NCI-H146 treated with DMSO at 0.1 percent for 48 hours (cell line): Measurements from ENCODE around the gene CPA2.
"Not testable (repeated sequence)": the region's sequence is repeated elsewhere in the genome, so short reads cannot be mapped to it uniquely, and the experiment has no call there.

ENCODE experiments used
- DNase-seq: peaks from one replicate; lab custom pipeline; 2025; ENCODE audit not compliant: unreplicated experiment; lab: John Stamatoyannopoulos, UW

Gene CPA2

DNA sequence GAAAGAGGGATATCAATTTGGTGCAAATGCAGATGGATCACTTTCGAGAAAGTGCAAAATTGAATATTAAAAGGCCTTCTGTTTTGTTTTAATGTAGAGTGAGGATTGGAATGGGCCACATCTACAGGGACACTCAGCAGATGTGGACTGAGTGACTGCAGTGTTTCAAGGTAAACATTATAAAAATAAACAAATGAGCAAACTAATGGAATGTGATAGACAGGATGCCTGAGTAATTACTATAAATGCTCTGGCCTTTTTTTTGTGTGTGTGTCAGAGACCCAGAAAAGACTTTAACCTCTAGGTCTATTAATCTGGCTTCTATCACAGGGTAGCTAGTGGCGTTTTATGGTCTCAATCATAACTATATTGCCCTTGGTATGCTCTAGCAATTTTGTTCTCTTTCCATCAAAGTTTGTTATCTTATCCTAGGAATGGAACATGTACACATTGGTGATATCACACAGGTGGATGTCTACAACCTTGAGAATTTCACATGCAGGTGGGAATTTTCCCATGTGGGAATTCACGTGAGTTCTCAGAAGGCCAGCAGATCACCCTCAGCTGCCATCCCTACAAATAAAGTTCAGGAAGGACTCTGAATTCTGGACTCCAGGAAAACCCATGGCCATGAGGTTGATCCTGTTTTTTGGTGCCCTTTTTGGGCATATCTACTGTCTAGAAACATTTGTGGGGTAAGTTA, at the start of gene CPA2:
Gene CPA2 (plus strand): TSS at position 606 of the 703 bp plus-strand sequence. CDS start 19 bp downstream, at position 625.
- DNase-seq, result no peak

DNA sequence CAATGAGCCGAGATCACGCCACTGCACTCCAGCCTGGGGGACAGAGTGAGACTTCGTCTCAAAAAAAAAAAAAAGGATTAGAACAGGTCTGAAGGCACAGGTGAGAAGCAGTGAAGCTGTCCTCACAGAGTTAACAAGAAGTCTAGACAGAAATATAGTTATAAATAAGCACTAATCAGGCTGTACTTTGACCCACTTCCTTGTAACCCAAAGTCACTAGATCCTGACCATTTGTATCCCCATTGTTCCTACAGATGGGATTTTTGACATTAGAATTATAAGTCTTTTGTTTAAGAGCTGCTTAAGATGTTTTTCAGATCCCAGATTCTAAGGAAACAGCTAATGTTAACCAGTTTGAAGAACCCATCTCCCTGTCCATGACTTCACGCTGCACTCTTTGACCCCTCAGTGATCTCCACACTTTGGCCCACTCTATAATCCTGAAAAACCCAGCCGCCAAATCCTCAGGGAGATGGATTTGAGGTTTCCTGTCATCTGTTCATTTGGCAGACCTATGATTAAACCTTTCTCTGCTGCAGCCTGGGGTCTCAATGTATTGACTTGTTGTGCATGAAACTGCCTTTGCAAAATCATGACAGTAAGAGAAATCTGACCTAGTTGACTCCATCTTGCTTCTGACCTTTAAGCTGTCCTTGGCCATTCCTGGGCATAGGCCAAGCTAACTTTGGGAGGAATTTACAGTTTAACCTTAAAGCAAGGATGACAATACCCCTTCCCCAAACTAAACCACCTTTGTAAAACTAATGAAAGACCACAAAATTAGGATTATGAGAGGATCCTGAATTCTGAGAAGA, 47.6 kb upstream of the CPA2 start:
- no peak for DNase-seq

DNA sequence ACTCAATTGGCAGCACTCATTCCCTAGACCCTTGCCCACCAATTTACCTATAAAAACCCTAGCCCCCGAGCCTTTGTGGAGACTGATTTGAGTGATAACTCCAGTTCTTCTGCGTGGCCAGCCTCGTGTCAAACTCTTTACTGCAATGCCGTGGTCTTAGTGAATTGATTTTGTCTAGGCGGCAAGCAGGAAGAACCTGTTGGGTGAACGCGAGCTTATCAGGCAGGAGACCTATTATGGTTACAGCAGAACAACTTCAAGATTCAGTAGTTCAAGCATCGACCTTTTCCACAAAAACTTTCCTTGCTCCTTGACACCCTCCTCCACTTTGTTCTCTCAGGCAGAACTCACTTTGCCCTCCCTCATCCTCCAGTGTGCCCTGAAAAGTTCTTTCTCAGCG, 46.8 kb upstream of the CPA2 start:
- DNase-seq, result no peak

DNA sequence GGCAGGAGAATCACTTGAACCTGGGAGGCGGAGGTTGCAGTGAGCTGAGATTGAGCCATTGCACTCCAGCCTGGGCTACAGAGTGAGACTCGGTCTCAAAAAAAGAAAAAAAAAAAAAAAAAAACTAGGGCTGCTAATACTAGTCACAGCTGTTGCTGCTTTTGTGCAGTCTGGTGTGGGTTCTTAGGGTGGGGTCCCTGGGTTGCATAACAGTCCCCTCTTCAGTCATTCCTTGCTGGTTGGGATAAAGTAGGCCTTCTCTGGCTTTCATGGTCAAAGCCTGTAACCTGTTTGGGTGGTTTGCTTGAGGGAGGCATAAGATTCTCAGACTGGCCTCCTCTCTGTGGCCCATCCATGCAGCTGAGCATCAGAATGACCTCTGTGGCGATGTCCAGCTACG, 44.9 kb upstream of the CPA2 start:
- no peak for DNase-seq

DNA sequence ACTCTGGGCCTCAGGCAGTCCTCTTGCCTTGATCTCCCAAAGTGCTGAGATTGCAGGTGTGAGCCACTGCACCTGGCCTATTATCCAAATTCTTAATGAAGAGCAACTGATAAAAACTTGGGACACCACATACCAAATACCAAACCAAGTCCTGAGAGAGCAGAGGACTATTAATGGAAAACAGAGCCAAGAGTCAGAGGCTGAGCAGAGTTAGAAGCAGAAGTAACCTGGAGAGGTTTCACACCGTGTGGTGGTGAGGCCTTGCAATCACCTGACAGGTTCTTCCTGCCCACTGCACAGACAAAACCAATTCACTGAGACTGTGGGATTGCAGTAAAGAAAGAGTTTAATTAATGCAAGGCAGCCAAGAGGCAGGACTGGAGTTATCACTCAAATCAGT, 43.0 kb upstream of the CPA2 start:
- DNase-seq, result no peak

DNA sequence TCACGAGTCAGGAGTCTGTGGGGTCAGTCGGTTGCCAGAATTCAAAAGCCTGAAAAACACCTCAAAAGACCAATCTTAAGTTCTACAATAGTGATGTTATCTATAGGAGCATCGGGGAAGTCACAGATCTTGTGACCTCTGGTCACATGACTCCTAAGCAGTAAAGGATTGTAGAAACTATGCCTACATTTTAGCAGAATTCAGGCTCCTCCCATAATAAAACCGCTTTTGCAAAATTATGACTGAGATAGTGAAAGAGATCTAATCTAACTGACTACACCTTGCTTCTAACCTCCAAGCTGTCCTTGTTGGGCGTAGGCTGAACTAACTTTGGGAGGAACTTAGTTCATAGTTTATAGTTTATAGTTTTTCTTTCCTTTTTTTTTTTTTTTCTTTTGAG, 42.5 kb upstream of the CPA2 start:
- DNase-seq, result no peak

DNA sequence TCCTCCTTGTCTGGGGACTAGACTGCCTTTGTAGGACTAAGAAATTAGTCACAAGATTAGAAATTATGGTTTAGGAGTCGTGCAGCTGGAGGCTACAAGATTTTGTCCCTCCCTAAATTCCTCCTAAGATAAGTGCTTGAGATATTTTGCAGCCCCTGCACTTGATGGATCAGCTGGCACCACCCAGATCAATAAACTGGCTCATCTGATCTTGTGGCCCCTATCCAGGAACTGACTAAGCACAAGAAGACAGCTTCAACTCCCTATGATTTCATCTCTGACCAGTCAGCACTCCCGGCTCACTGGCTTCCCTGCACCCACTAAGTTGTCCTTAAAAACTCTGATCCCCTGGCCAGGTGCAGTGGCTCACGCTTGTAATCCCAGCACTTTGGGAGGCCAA, 41.7 kb upstream of the CPA2 start:
- DNase-seq, result not testable (repeated sequence)

DNA sequence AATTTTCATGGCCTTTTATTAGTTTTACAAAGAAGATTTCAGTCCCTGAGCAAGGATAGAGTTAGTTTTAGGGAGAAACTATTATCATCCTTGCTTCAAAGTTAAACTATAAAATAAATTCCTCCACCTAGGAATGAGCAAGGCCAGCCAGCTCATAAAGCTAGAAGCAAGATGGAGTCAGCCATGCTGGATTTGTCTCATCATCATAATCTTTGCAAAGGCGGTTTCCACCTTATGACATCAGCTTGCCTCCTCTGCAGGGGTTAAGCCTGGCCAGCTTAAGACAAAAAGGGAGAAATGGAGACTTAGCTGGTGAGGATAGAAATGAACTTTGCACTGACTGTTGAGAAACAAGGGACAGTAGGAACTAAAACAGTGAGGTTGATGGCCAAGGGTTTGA, 40.3 kb upstream of the CPA2 start:
- DNase-seq, result no peak

DNA sequence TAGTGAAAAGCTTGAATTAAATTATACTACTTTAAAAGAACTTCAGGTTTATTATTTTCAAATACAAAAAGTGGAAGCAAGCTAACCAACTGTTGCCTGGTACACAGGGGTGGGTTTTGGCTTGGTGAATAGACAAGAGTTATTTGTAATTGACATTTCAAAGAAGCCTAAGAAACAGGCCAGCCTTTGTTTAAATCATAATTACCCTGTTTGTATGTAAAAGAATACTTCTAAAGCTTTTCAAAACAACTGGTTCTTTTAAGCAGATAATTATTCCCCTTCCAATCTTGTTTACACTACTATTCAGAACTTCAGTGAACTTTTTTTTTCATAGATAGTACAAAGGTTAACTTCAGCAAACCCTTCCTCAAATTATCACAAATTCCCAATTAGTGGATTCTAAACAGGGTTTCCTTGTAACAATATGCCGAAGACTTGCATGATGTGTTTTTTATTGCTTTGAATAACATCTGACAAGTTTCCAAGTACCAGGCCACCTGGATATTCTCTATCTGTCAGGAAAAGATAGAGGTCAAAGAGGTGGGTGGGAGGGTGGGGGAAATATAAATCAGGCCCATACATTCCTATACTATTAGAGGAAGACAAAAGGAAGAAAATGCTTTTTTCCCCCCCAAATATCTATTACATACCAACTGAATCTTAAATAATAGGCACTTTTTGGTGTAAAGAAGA, 38.6 kb upstream of the CPA2 start:
- no peak for DNase-seq

DNA sequence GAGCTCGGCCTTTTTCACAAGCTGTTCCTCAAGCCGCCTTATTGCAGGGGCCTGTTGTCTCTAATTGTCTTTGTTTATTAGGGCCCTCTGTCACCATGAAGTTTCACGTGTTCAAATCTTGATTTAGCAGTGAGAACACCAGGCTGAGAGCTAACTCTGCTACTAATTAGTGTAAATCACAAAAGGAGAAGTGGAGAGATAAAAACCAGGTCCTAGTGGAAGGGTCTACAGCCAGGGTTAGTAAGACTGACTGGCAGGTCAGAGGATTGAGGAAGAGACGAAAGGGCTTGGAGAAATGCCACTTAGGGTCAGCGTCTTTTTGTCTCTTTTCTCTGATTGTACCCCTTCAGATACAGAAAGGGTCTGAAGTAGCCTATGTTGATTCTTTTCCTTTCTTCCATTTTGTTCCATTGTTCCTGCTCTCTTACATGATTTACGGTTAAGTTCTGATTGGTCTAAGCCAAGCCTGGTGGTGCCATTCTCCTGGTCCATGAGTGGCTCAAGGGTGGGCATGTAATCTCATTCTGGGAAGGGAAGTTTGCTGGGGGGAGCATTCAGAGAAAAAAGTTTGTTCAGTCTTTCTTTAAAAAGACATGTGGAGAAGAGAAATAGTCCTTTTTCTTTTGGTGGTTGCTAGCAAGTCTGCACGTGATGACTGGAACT, 37.7 kb upstream of the CPA2 start:
- DNase-seq, result no peak

DNA sequence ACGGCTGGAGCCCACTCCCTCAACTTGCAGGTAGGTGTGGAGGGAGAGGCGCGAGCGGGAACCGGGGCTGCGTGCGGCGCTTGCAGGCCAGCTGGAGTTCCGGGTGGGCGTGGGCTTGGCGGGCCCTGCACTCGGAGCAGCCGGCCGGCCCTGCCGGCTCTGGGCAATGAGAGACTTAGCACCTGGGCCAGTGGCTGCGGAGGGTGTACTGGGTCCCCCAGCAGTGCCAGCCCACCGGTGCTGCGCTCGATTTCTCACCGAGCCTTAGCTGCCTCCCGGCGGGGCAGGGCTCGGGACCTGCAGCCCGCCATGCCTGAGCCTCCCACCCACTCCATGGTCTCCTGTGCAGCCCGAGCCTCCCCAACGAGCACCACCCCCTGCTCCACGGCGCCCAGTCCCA, 36.7 kb upstream of the CPA2 start:
- DNase-seq, result not testable (repeated sequence)

DNA sequence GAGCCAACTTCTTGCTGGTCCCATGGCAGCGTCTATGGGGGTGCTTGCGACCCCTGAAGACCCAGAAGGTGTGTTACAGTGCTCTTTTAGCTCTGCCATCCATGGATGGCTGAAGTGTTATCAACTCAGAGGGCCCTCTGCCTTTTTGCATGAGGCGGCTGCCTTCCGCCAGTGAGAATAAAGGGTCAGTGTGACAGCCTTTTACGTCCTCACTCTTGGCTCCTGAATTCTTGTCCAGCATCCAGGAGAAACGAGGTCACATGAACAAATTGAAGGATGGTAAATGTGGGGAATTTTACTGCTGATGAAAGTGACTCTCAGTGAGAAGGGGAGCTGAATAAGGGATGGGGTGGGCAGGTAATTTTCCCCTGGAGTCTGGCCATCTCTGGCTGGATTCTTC, 34.9 kb upstream of the CPA2 start:
- no peak for DNase-seq

DNA sequence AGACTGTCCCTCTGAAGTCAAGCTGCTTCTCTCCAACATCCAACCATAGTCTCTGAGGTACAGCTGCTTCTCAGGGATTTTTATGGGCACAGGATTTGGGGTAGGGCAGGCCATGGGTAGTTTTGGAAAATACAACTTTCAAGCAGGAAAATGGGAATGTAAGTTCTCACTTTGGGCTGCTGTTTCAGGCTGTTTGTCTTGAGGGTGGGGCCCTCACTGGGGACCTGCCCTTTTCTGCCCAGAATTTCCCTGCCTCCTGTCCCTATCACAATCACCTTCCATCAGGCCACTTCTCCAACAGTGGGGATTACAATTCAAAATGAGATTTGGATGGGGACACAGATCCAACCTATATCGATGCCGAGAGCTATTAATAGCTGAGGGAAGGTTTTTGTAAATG, 34.5 kb upstream of the CPA2 start:
- no peak for DNase-seq

DNA sequence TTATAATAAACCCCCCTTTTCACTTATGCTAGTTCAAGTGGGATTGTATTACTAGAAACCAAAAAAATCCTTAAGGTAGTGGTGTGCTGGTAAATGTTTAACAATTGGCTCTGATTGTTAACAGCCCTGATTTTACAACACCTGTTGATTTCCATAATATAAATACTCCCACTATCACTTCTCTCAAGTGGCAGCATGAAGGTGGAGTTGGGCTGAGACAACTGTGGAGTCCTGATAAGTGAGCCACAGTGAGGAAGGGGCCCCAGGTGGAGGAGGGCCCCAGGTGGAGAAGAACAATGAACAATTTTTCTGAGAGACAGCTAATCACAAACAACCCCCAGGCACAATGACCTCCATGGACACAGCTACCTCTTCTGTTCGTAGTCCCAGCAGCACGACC, 32.6 kb upstream of the CPA2 start:
- no peak for DNase-seq

DNA sequence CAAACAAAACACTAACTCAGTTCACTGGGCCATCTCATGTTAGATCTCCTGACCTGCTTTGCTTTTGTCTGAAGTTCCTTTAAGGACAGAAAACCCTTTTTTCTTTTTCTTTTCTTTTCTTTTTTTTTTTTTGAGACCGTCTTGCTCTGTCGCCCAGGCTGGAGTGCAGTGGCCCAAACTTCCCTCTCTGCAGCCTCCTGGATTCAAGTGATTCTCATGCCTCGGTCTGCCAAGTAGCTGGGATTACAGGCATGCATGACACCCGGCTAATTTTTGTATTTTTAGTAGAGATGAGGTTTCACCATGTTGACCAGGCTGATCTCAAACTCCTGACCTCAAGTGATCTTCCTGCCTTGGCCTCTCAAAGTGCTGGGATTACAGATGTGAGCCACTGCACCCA, 30.3 kb upstream of the CPA2 start:
- not testable (repeated sequence) for DNase-seq

DNA sequence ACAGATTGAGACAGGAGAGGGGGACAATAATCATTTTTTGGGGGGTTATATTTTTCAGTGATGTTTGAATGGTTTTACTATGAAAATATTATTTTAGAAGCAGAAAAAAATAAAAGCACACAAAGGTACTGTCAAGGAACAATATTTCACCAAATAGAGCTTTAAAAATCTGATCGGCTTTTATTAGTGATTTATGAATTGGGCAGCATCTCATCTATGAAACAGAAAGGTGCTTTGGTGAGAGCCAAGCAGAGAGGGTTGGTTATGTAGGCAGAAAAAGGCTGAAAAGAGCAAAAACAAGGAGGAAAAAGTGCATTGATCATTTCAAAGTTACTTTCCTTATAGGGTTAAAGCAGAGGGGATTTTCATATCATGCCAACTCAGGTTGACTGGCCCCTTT, 26.4 kb upstream of the CPA2 start:
- no peak for DNase-seq

DNA sequence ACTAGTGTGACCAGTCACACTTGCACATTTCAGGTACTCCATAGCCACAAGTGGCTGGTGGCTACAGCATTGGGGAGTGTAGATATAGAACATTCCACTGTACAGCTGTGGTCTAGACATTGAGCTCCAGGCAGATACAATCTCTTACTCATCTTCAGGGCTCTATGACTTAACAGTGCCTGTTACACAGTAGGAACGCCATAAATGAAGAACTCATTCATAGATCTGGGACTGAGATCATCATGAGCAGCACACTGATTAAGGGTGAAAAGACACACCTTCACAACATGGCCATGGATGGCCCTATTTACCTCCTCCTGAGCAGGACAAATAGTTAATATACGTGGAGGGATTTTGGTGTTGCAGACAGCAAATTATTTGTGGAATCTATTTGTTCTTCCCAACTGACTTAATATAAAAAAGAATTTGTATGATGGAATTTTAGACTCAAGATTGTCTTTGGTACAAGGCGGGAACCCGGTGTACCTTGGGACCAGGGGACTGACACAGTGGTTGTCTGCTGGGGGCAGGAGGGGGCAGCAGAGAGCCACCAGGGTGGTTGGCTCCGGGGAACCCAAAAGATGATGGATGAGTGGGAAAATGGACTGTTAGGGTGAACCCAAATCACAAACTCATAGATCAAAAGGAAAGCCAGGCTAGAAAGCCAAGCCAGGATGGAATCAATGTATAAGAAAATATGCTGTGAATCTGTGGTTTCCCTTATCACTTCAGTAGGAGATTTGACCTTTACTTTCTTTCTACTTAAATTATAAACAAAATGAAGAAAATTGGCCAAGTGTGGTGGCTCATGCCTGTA, 24.3 kb upstream of the CPA2 start:
- peak; percentile 59 for DNase-seq

DNA sequence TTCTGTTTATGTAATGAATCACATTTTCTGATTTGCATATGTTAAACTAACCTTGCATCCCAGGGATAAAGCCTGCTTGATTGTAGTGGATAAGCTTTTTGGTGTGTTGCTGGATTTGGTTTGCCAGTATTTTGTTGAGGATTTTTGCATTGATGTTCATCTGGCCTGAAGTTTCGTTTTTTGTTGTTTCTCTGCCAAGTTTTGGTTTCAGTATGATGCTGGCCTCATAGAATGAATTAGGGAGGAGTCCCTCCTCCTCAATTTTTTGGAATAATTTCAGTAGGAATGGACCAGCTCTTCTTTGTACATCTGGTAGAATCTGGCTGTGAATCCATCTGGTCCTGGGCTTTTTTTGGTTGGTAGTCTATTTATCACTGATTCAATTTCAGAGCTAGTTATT, 23.2 kb upstream of the CPA2 start:
- not testable (repeated sequence) for DNase-seq

DNA sequence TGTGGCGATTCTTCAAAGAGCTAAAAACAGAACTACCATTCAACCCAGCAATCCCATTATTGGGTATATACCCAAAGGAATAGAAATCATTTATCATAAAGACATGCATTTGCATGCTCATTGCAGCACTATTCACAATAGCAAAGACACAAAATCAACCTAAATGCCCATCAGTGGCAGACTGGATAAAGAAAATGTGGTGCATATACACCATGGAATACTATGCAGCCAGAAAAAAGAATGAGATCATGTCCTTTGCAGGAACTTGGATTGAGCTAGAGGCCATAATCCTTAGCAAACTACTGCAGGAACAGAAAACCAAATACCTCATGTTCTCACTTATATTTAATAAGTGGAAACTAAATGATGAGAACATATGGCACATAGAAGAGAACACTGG, 20.2 kb upstream of the CPA2 start:
- DNase-seq, result not testable (repeated sequence)

DNA sequence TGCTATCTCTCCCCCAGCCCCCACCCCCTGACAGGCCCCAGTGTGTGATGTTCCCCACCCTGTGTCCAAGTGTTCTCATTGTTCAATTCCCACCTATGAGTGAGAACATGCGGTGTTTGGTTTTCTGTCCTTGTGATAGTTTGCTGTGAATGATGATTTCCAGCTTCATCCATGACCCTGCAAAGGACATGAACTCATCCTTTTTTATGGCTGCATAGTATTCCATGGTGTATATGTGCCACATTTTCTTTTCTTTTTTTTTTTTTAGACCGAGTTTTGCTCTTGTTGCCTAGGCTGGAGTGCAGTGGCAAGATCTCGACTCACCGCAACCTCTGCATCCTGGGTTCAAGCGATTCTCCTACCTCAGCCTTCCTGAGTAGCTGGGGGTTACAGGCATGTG, 17.8 kb upstream of the CPA2 start:
- DNase-seq, result not testable (repeated sequence)

DNA sequence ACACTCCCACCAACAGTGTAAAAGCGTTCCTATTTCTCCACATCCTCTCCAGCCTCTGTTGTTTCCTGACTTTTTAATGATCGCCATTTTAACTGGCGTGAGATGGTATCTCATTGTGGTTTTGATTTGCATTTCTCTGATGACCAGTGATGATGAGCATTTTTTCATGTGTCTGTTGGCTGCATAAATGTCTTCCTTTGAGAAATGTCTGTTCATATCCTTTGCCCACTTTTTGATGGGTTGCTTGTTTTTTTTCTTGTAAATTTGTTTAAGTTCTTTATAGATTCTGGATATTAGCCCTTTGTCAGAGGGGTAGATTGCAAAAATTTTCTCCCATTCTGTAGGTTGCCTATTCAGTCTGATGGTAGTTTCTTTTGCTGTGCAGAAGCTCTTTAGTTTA, 17.0 kb upstream of the CPA2 start:
- not testable (repeated sequence) for DNase-seq
